ENCODE data around the gene SURF4.
A peak's percentile ranks its signal among the peaks of the same experiment; 100 is the strongest.

The SURF4 gene

GRCh38 chr9:133421615-133422542 lies 46.0 kb upstream of the SURF4 start, which contains the start of gene ADAMTS13:
ADAMTS13 (plus strand) TSS chr9:133422367; CDS start chr9:133422444, 77 bp downstream.
- TF ChIP-seq FOXM1 (IDR thresholded peaks at IDR 0.05; ENCODE audit: borderline replicate concordance, low read depth) (no peak), RAD21 (IDR thresholded peaks at IDR 0.05; ENCODE audit: low read depth) (no peak), EP300 (IDR thresholded peaks at IDR 0.05; ENCODE audit: borderline replicate concordance) (no peak), TCF12 (IDR thresholded peaks at IDR 0.05; ENCODE audit: low read depth) (no peak), TEAD4 (IDR thresholded peaks at IDR 0.05) (no peak), CREB1 (IDR thresholded peaks at IDR 0.05; ENCODE audit: low read depth) (no peak), NFIC (IDR thresholded peaks at IDR 0.05) (no peak), TAF1 (IDR thresholded peaks at IDR 0.05; ENCODE audit: low read depth) (no peak), MAX (IDR thresholded peaks at IDR 0.05) (no peak), YY1 (IDR thresholded peaks at IDR 0.05; ENCODE audit: low read depth) (no peak), EGR1 (IDR thresholded peaks at IDR 0.05) (no peak)

- TF ChIP-seq CREB1 (IDR thresholded peaks at IDR 0.05; ENCODE audit: low read depth) (no peak), CEBPB (IDR thresholded peaks at IDR 0.05) (no peak), MAX (IDR thresholded peaks at IDR 0.05) (no peak)
Observed at GRCh38 chr9:133420392-133420827, 44.5 kb upstream of the SURF4 start.

GRCh38 chr9:133419005-133419404 lies 43.1 kb upstream of the SURF4 start:
- TF ChIP-seq MAX (IDR thresholded peaks at IDR 0.05): no peak
- TF ChIP-seq NFIC (IDR thresholded peaks at IDR 0.05): no peak
- no peak for TF ChIP-seq REST (IDR thresholded peaks at IDR 0.05; ENCODE audit: low read depth)
- TF ChIP-seq TCF12 (IDR thresholded peaks at IDR 0.05; ENCODE audit: low read depth): no peak
- TF ChIP-seq FOXM1 (IDR thresholded peaks at IDR 0.05; ENCODE audit: borderline replicate concordance, low read depth): no peak
- TF ChIP-seq ZBTB7A (IDR thresholded peaks at IDR 0.05; ENCODE audit: low read depth): no peak
- TF ChIP-seq EP300 (IDR thresholded peaks at IDR 0.05; ENCODE audit: borderline replicate concordance): no peak
- TF ChIP-seq CREB1 (IDR thresholded peaks at IDR 0.05; ENCODE audit: low read depth): no peak
- TF ChIP-seq EGR1 (IDR thresholded peaks at IDR 0.05): no peak
- no peak for TF ChIP-seq CEBPB (IDR thresholded peaks at IDR 0.05)
- no peak for TF ChIP-seq RAD21 (IDR thresholded peaks at IDR 0.05; ENCODE audit: low read depth)
- TF ChIP-seq USF1 (IDR thresholded peaks at IDR 0.05): no peak
- no peak for TF ChIP-seq TEAD4 (IDR thresholded peaks at IDR 0.05)
- TF ChIP-seq TAF1 (IDR thresholded peaks at IDR 0.05; ENCODE audit: low read depth): no peak
- no peak for TF ChIP-seq YY1 (IDR thresholded peaks at IDR 0.05; ENCODE audit: low read depth)

- TF ChIP-seq USF1 (IDR thresholded peaks at IDR 0.05) (peak; percentile 50), CREB1 (IDR thresholded peaks at IDR 0.05; ENCODE audit: low read depth) (0 out of 2 replicates have a peak, but pooled peaks have one; percentile 38), MAX (IDR thresholded peaks at IDR 0.05) (peak; percentile 91), CEBPB (IDR thresholded peaks at IDR 0.05) (no peak), REST (IDR thresholded peaks at IDR 0.05; ENCODE audit: low read depth) (no peak), TEAD4 (IDR thresholded peaks at IDR 0.05) (0 out of 2 replicates have a peak, but pooled peaks have one; percentile 12), YY1 (IDR thresholded peaks at IDR 0.05; ENCODE audit: low read depth) (peak; percentile 51; the same call in 1 of the 2 replicates), EP300 (IDR thresholded peaks at IDR 0.05; ENCODE audit: borderline replicate concordance) (peak; percentile 52; the same call in 1 of the 2 replicates), RAD21 (IDR thresholded peaks at IDR 0.05; ENCODE audit: low read depth) (no peak), TCF12 (IDR thresholded peaks at IDR 0.05; ENCODE audit: low read depth) (peak; percentile 57; the same call in 1 of the 2 replicates), TAF1 (IDR thresholded peaks at IDR 0.05; ENCODE audit: low read depth) (peak; percentile 95)
Observed at GRCh38 chr9:133417541-133418461, 41.9 kb upstream of the SURF4 start, which contains the start of gene REXO4. REXO4 (minus strand) TSS chr9:133418010; CDS start chr9:133417844, 166 bp downstream.

All from Ishikawa (cell line).